KG1 (cell line): Measurements from ENCODE around the gene ZZZ3.
"Not testable (repeated sequence)": the region's sequence is repeated elsewhere in the genome, so short reads cannot be mapped to it uniquely, and the experiment has no call there.

Source experiments
- DNase-seq: peaks from one replicate; lab custom pipeline; 2025; lab: John Stamatoyannopoulos, UW

ZZZ3 gene

DNA sequence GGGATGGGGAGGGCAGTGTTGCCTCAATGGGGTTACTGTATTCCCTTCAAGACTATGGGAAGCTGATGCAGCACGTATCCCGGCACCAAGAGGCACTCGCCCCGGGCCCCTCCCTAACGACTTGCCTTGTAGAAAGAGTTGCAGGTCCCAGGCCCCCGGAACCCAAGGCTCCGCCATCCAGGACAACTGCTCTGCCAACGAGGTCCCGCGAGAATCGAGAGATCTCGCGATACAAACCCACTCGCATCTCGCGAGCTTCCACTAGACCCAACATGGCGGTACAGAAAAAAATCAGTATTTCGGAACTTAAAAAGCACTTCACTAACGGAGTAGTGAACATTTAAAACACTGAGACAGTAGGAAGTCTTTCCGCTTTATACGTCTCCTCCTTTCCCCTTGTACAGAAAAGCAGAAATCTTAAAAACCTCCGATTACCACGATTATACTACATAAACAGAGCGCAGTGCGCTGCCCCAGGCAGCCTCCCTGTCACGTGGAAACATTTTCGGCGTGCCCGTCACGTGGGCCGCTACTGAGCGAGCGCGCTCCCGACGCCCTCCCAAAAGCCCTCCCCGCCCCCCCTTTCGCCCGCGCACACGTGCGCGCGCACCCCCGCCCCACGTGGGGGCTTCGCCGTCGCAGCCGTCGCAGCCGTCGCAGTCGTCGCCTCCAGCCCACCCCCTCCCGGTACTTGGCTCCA, at the start of gene ZZZ3:
Gene ZZZ3 (minus strand): TSS at position 199 of the 700 bp plus-strand sequence. CDS start 49,304 bp downstream, outside the sequence.
- DNase-seq = peak; percentile 96

DNA sequence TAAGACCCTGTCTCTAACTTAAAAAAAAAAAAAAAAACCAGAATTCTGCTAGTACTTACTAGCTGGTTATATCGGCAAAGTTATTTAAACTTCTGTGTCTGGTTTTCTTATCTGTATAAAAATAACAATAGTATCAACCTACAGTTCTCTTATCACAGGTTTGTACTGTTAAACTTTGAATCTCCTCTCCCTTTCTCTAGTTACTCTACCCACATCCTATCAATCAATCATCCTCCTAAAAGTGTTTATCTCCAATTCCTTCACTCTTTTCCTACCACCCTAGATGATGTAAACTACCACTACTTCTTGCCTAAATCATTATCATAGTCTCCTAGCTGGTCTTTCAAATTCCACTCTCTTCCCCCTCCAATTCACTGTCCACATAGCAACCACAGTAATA, 49.6 kb upstream of the ZZZ3 start:
- no peak for DNase-seq

DNA sequence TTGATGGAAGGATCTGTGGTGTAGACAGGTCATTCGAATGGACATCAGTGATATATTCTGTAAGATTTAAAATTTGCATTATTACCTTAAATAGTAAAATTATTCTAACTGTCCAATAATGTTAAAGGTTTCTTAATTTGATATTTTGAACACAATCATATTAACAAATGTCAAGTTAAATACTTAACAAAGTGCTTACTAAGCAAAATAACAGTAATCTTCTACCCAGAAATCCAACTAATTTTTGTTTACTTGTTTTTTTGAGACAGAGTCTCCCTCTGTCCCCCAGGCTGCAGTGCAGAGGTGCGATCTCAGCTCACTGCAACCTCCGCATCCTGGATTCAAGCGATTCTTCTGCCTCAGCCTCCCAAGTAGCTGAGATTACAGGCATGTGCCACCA, 43.2 kb upstream of the ZZZ3 start:
- no peak for DNase-seq

DNA sequence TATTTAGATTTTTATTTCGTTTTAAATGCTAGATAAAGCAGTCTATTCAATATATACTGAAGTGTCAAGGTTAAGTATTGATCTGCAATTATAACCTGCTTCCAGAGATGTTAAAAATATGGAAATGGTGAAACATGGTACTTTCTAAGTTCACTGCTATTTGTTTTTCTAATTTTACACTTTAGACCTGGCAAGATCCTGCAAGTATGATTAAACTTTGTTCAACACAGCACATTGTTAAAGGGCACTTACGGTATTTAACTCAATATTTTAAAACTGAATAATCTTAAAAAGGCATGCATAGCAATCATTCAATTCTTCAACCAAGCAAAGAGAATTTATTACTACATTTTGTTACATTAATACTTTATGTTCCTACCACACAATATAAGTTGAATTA, 35.7 kb upstream of the ZZZ3 start:
- DNase-seq = no peak

DNA sequence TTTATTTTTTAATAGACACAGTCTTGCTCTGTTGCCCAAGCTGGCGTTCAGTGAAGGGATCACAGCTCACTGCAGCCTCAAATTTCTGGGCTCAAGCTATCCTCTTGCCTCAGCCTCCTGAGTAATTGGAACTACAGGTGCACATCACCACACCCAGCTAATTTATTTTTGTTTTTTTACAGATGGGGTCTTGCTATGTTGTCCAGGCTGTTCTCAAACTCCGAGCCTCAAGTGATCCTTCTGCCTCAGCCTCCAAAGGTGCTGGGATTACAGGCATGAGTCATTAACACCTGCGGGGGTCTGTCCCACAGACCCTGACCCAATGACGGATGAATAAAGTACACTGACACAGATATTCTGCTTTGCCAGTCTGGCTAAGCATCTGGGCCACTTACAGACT, 33.6 kb upstream of the ZZZ3 start:
- DNase-seq = no peak

DNA sequence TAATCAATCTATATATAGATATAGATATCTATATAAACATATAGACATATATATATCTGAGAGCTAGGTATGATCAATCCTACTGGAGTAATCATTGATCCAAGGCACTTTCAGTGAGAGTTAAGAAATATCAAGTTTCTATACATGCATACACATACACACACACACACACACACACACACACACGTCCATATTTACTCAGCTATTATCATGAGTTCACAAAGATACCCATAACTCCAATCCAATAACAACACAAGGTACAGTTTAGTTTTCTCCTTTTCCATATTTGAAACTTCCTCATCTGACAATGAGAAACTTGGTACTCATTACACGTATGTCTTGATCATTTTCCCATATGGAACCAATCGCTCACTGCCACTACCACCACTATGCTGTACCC, 27.3 kb upstream of the ZZZ3 start:
- DNase-seq = no peak

DNA sequence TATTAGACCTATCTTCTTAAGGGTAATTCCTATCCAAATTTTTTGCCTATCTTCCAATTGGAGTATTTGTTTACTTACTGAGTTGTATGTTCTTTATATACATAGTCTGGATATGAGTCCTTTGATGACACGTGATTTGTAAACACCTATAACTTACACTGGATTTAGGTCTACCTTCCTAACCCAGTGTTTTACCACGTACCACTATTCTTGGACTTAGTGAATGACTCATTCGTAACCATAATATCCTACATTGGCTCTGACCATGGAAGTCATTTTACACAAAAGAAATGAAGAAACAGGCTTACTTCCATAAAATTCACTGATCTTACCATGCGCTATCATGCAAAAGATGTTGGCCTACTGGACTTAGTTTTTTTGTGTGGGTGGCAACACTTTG, 23.9 kb upstream of the ZZZ3 start:
- DNase-seq = no peak

DNA sequence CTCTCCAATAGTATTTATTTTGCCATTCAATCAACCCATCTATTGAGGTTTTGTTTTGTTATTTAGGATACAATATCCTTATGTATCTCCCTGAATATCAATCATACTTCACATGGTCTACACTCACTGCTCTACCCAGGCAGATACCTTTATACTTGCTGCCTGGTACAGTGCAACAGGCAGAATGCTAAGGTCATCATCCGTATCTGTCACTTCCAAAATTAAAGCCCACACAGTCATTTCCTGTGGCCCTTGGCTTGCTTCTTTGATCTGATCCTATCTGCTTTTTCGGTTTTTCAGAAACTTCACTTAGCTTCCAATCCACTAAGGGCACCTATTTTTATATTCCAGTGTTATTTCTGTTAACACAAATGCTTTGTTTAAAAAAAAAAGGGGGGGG, 22.3 kb upstream of the ZZZ3 start:
- no peak for DNase-seq

DNA sequence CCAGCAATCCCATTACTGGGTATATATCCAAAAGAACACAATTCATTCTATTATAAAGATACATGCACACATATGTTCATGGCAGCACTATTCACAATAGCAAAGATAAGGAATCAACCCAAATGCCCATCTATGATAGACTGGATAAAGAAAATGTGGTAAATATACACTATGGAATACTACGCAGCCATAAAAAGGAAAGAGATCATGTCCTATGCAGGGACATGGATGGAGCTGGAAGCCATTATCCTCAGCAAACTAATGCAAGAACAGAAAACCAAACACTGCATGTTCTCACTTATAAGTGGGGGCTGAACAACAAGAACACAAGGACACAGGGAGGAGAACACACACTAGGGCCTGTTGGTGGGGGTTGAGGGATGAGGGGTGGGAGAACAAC, 17.2 kb upstream of the ZZZ3 start:
- not testable (repeated sequence) for DNase-seq

DNA sequence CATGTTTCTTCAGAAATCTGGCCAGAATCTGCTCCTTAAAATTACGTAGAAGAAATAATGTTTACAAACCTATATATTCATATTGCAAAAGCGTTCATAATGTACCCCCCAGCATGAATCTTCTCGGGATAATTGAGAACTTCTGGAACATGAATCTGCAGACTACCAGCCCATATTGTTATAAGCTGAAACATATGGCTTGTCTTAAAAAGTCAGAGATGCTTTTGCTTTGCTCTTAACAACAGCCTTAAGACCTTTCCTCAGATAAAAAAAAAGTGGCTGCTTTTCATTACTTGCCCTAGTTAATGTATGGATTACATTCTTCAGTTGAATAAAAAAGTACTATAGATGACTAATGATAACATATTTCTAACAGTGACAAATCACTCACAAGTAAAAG, 15.0 kb upstream of the ZZZ3 start:
- DNase-seq = no peak

DNA sequence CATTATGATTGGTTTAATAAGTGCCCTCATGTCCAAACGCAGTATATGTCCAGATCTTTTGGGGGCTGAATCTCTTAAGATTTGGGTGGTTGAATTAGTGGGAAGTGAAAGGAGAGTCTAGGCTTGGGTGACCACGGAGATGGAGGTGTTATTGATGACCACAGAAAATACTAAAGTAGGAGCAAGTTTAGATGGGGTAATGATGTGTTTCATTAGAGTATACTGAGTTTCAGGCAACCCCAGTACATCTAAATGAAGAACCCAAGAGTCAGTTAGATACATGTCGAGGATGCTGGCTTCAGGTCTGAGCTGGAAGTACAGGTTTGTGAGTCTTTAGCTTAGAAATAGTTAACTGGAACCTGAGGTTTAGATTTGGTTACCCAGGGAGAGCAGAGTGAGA, 6.5 kb upstream of the ZZZ3 start:
- DNase-seq = no peak

DNA sequence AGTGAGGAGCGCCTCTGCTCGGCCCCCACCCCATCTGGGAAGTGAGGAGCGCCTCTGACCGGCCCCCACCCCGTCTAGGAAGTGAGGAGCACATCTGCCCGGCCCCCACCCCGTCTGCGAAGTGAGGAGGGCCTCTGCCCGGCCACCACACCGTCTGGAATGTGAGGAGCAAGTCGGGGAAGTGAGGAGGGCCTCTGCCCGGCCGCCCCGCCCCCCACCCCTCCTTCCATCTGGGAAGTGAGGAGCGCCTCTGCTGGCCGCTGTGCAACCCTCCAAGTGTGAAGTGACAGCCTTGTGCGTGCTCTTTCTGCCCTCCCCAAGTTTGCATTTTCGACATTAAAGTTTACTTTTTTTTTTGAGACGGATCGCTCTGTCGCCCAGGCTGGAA, 5.1 kb upstream of the ZZZ3 start:
- DNase-seq = no peak

DNA sequence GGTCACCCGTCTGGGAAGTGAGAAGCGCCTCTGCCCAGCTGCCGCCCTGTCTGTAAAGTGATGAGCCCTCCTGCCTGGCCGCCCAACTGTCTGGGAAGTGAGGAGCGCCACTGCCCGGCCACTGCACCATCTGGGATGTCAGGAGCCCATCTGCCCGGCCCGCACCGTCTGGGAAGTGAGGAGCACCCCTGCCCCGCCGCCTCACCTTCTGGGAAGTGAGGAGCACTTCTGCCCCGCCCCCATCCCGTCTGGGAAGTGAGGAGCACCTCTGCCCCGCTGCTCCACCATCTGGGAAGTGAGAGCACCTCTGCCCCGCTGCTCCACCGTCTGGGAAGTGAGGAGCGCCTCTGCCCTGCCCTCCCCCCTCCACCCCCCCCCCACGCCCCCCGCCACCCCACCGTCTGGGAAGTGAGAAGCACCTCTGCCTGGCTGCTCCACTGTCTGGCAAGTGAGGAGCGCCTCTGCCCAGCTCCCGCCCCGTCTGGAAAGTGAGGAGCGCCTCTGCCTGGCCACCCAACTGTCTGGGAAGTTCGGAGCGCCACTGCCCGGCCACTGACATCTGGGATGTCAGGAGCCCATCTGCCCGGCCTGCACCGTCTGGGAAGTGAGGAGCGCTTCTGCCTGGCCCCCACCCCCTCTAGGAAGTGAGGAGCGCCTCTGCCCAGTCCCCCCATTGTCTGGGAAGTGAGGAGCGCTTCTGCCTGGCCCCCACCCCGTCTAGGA, 4.5 kb upstream of the ZZZ3 start:
- DNase-seq = no peak

DNA sequence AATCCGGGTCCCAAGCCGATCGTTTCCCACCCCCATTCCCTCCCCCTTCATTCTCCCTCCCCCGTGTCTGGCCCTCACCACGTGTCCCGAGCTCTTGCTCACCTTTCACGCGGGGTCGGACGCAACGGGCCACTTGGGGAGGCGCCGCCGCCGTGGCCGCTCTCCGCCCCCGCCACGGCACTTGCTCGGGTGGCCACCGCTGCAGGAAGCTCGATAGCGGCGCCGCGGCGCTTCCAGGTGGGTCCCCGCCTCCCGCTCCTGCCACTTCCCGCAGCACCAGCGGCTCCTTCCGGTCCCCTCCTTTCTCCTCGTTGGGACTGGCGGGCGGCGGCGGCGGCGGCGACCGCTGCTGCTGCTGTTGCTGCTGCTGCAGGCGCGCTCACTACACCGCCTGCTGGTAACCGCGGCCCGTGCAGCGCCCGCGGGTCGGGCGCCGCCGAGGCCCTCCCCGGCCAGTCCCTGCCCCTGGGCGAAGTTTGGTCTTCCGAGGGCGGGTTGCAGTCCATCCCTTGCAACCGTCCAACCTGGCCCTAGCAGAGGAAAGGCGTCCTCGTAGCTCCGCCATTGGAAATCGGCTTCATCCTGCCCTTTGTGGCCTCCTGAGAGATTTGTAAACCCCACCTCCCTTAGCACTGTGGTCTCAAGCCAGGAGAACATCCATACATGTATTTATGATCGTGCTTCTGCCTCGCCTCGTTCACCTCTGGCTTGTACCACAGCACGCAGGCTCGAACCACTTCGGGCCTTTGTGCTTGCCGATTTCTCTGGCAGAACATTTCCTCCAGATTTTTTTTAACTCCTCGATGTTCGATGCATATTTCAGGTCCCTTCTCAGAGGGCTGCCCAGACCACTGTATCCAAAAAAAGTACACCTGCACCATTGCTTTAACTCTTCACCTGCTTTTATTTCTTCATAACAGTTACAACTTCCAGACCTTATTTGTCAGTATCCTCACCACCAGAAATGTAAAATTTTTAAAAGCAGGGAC, 996 bp upstream of the ZZZ3 start:
- peak; percentile 90 for DNase-seq

DNA sequence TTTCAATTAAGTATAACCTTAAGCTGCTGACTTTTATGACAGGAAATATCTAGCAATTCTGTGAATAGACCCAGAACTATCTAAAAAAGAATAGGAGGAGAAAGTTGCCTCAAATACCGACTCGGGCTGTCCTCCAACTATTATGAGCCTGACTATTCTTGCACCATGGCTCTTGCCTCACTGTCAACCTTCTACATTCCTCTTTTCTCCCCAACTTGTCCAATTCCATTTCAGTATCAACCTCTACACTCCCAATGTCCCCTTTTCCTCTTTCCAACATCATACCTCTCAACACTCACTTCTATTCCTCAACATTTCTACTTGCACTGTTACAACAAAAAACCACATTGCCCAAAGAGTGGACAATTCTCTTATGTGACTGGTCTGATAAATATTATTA, 2.3 kb downstream of the ZZZ3 start:
- no peak for DNase-seq

DNA sequence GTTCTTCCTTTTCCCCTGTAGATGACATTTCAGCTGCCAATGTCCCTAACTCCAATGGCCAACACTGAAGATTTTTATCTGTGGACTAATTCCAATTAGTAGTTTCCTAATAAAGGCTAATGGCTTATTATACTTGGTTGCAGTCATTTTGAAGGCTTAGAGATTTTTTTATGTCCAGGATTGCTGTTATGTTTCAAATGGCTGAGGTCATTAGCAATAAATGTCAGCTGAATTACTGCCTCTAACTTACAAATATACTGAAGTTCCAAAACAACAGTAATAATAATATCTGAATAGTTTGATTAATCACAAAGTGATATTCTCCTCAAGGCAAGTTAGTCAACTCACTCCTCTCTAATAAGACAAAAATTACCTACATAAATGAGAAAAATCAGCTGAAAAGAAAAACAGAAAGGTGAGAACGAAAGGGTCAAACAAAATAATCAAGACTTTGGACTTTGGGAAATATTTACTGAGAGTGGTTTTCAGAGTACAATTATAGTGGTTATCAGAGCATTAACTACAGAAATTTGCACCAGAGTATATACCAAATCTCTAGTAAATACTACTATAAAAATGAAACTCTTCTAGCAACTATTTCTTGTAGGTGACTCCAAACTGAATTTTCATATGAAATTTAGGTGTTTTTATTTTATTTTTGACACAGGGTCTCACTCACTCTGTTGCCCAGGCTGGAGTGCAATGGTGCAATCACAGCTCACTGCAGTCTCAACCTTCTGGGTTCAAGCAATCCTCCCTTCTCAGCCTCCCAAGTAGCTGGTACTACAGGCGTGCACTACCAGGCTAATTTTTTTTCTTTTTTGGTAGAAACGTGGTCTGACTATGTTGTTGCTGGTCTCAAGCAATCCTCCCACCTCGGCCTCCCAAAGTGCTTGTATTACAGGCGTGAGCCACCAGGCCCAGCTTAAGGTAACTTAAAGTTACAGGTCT, 3.5 kb downstream of the ZZZ3 start:
- no peak for DNase-seq

DNA sequence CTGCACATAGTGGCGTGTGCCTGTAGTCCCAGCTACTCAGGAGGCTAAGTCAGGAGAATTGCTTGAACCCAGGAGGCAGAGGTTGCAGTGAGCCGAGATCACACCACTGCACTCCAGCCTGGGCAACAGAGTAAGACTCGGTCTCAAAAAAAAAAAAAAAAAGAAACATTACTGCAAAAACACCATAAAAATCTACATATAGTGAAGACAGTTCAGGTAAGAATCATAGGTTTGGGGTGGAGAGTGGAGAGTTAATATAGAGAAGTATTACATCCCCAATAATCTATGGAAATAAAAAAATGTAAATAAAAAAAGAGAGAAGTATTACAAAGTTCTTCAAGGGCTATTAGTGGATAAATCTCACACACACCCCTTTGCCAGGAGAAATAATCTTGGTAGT, 7.7 kb downstream of the ZZZ3 start:
- DNase-seq = not testable (repeated sequence)

DNA sequence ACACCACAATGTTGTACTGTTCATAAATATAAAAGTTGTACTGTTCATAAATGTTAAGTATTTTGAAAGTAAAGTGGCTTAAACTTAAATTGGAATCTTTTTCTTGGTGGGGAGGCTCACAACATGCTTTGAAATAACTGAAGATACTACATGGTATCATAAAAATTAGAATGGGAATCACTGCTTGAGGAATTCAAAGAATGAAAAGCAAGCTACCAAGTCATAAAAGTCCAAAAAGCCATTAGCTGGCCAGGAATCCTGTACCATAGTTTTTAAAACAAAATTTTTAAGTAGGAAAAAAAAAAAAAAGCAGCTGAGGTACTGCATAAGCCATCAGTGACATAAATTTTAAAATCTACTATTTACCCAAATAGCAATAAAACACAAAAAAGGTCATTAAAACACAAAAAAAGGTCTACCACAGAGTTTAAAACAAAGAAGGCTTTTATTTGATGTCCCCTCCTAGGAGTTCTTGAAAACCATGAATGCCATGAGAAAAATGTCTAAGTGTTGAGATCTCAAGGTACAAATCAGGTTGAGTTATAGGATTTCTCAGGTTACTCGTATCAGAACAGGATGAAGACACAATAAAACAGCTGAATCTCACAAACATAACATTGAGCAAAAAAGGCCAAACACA, 8.6 kb downstream of the ZZZ3 start:
- DNase-seq = no peak

DNA sequence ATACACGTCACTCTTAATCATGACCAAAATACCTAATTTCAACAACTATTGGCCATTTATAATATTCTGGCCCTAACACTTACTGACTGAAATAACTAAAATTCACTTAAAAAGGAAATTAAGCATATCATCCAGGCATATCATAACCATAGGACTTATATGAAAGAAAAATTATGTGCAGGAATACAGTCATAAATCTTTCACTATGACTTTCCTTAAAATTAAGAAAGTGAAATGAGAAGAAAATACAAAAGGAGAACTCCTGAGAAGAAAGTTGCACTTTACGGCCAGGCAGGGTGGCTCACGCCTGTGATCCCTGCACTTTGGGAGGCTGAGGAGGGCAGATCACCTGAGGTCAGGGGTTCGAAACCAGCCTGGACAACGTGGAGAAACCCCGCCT, 9.4 kb downstream of the ZZZ3 start:
- no peak for DNase-seq

DNA sequence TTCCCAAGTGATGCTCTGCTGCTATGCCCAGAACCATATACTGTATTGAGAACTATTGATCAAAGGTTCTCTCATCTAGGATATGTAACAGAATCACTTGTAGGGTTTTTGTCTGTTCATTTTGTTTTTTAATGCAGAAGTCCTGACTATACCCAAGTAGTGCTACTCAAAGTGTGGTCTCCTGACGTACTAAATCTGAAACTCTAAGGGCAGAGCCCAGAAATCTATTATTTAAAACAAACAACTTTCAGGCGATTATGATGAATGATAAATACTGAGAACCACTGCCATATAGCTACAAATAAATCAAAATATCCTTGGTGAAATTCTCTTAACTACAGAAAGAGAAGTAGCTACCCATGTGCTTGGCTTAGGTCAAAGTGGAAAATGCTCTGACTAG, 10.1 kb downstream of the ZZZ3 start:
- DNase-seq = no peak

DNA sequence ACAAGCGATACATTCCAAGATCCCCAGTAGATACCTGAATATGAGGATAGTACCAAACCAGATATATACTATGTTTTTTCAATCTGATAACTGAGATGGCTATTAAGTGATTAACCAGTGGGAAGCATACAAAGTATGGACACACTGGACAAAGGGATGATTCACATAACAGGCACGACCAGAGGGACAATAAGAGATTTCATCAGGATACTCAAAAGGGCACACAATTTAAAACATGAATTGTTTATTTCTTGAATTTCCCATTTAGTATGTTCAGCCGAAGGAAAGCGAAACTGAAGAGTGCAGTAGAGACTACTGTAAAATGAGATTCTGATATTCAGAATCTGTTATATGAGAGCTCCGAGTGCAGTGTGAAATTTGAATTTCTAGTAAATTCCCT, 10.6 kb downstream of the ZZZ3 start:
- DNase-seq = no peak
